OCI-LY3 (cell line): ENCODE measurements around the gene NLGN1.

Experiments
- H2AFZ ChIP-seq: fragments of 200-600, 300-600 bp; shearing (Covaris generic); 2 replicates; pipeline ENCODE4 v1.6.0; 2014; ENCODE audit warnings: antibody characterized with exemption, low read depth, low read length
- H3K27ac ChIP-seq: fragments of 200-600, 300-600 bp; sonication (generic); 2 replicates; pipeline ENCODE4 v1.5.1; 2014; ENCODE audit warnings: mild to moderate bottlenecking, low read length, moderate library complexity, mixed read lengths
- H3K27me3 ChIP-seq: fragments of 200-600, 300-600 bp; sonication (generic); 2 replicates; pipeline ENCODE4 v1.6.1; 2014; ENCODE audit warnings: low read depth, low read length, mixed read lengths
- H3K36me3 ChIP-seq: fragments of 200-600, 300-600 bp; sonication (generic); replicated peaks from 2 replicates; pipeline ENCODE3; 2014; ENCODE audit warnings: low read depth, low read length, mixed read lengths
- H3K4me1 ChIP-seq: fragments of 300-600, 200-600 bp; sonication (generic); 2 replicates; pipeline ENCODE4 v1.6.1; 2014; ENCODE audit warnings: low read length, mixed read lengths
- H3K4me2 ChIP-seq: fragments of 200-600, 300-600 bp; sonication (generic); 2 replicates; pipeline ENCODE4 v1.6.1; 2014; ENCODE audit warnings: low read length, mixed read lengths
- H3K4me3 ChIP-seq: fragments of 300-600, 200-600 bp; sonication (generic); 2 replicates; pipeline ENCODE4 v1.5.1; 2014; ENCODE audit warnings: antibody characterized with exemption, mild to moderate bottlenecking, low read length, moderate library complexity
- H3K79me2 ChIP-seq: fragments of 300-600, 200-600 bp; shearing (Covaris generic); 2 replicates; pipeline ENCODE4 v1.6.1; 2014; ENCODE audit warnings: mild to moderate bottlenecking, low read length, mixed read lengths
- H3K9ac ChIP-seq: fragments of 300-600, 200-600 bp; shearing (Covaris generic); 2 replicates; pipeline ENCODE4 v1.6.0; 2014; ENCODE audit warnings: mild to moderate bottlenecking, low read length, moderate library complexity
- H3K9me3 ChIP-seq: fragments of 200-600, 300-600 bp; shearing (Covaris generic); 2 replicates; pipeline ENCODE4 v1.6.1; 2014; ENCODE audit warnings: low read length, mixed read lengths; ENCODE audit not compliant: insufficient read depth
- H4K20me1 ChIP-seq: fragments of 200-600, 300-600 bp; sonication (generic); 2 replicates; pipeline ENCODE4 v1.6.1; 2016; ENCODE audit warnings: low read length, mixed read lengths; ENCODE audit not compliant: insufficient read depth
- CTCF ChIP-seq: fragments of 200-600, 300-600 bp; sonication (generic); IDR thresholded peaks from 2 replicates; pipeline ENCODE4 v1.5.1; 2014; ENCODE audit warnings: antibody characterized with exemption, low read length, low read depth
- EZH2phosphoT487 ChIP-seq: fragments of 200-600 bp; shearing (Covaris generic); IDR thresholded peaks from 2 replicates; pipeline ENCODE4 v1.6.1; 2018; ENCODE audit warnings: antibody characterized with exemption, mixed run types, low read depth

The NLGN1 gene

DNA sequence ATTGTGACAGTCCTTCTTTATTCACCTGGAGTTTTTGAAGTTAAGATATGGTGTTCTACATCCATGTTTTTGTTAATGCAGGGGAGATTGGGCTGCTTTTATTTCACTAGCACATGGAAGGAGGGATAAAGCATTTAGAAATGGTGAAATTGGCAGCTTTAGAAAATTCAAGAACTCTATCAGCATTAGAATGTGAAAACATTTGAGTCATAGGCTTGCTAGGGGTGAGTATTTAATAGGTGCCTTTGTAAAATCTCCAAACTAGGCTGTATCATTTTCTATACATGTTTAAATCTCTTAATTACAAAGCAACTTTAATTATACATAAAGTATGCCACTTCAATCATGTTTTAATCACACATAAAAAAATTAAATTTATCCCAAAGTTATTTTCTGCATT, 12.9 kb downstream of the NLGN1 start:
- Histone ChIP-seq H3K27ac (no peak overlapping the region), H3K36me3 (no peaks in the 10 kb centered on the region), H3K4me3 (no peak overlapping the region), H3K4me1 (no peaks in the 10 kb centered on the region), H2AFZ (no peak overlapping the region), H3K79me2 (no peaks in the 10 kb centered on the region), H3K27me3 (no peaks in the 10 kb centered on the region), H4K20me1 (no peaks in the 10 kb centered on the region), H3K9me3 (no peaks in the 10 kb centered on the region), H3K9ac (no peak overlapping the region), H3K4me2 (no peak overlapping the region)
- TF ChIP-seq CTCF, result no peak
- TF ChIP-seq EZH2phosphoT487, result no peak

DNA sequence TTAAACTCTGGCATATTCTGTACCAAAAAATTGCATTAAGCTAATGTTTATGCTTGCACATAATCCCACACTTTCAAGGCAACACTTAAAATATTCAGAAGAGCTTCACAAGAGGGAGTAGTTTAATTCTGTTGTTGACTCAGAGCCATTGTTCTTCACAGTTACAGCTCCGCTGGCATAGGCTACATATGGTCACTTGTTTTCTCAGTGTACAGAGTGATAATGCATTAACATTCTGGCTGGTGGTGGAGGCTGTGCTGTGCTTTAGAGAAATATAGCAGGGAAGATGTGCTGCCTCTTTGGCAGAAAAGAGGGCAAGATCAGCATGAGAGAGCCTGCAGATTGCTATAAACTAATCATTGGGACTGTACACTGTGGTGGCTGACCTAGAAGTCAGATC, 13.3 kb downstream of the NLGN1 start:
- Histone ChIP-seq H2AFZ (no peak overlapping the region), H3K9me3 (no peaks in the 10 kb centered on the region), H3K36me3 (no peaks in the 10 kb centered on the region), H3K4me2 (no peak overlapping the region), H3K27me3 (no peaks in the 10 kb centered on the region), H4K20me1 (no peaks in the 10 kb centered on the region), H3K27ac (no peak overlapping the region), H3K4me1 (no peaks in the 10 kb centered on the region), H3K79me2 (no peaks in the 10 kb centered on the region), H3K4me3 (no peak overlapping the region), H3K9ac (no peak overlapping the region)
- TF ChIP-seq CTCF, result no peak
- no peak for TF ChIP-seq EZH2phosphoT487

DNA sequence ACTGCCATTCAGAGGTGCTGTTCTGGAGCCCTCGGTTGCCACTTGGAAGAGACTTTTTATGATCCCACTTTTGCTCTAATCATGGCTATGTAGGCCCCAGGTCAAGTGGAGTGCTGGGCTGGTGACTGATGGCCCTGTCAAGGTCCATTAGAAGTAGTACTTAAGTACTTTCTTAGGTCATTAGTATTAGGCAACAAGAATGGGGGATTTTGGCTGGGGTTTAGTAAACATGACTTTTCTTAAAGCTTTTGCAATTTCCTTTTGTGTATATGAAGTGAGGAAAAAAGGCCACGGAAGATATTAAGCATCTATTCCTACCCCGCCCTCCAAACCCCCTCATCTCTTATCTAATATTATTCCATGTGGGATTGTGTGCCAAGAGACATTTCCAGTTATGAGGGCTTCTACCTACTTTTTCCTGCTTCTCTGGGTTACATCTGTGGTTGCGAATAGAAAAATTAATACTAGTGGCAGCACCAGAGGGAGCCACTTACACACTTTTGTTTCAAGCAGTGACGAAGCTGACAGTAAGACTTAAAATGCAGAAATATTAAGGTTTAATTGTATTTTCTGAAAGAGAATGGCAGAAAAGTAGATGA, 13.9 kb downstream of the NLGN1 start:
- Histone ChIP-seq H2AFZ (no peak overlapping the region), H3K9ac (no peak overlapping the region), H3K4me2 (peak overlapping the region; percentile 23), H3K9me3 (no peaks in the 10 kb centered on the region), H3K27ac (no peak overlapping the region), H3K79me2 (no peaks in the 10 kb centered on the region), H4K20me1 (no peaks in the 10 kb centered on the region), H3K27me3 (no peaks in the 10 kb centered on the region), H3K4me1 (no peaks in the 10 kb centered on the region), H3K4me3 (no peak overlapping the region; the same call in 1 of the 2 replicates), H3K36me3 (no peaks in the 10 kb centered on the region)
- peak; percentile 67 for TF ChIP-seq CTCF
- TF ChIP-seq EZH2phosphoT487, result no peak

- TF ChIP-seq CTCF (no peak), EZH2phosphoT487 (no peak)
- H4K20me1 ChIP-seq, result no peaks in the 10 kb centered on the region
- H3K4me2 ChIP-seq, result no peak overlapping the region
- no peaks in the 10 kb centered on the region for H3K9me3 ChIP-seq
- H3K36me3 ChIP-seq, result no peaks in the 10 kb centered on the region
- no peaks in the 10 kb centered on the region for H3K79me2 ChIP-seq
- no peak overlapping the region for H3K4me3 ChIP-seq
- no peaks in the 10 kb centered on the region for H3K27me3 ChIP-seq
- no peak overlapping the region for H3K9ac ChIP-seq
- no peak overlapping the region for H3K27ac ChIP-seq
- no peak overlapping the region for H2AFZ ChIP-seq
- no peaks in the 10 kb centered on the region for H3K4me1 ChIP-seq
These were observed 18.5 kb downstream of the NLGN1 start for GRCh38 chr3:173416070-173416469.
